ENCODE measurements around the gene RPL10A. TPM values are rescaled to one million over a fixed set of nuclear protein-coding genes. Genes with fewer than 3 reads are reported as not detected.

RPL10A gene
- total RNA-seq: 845 and 1,403 TPM in 2 replicates

DNA sequence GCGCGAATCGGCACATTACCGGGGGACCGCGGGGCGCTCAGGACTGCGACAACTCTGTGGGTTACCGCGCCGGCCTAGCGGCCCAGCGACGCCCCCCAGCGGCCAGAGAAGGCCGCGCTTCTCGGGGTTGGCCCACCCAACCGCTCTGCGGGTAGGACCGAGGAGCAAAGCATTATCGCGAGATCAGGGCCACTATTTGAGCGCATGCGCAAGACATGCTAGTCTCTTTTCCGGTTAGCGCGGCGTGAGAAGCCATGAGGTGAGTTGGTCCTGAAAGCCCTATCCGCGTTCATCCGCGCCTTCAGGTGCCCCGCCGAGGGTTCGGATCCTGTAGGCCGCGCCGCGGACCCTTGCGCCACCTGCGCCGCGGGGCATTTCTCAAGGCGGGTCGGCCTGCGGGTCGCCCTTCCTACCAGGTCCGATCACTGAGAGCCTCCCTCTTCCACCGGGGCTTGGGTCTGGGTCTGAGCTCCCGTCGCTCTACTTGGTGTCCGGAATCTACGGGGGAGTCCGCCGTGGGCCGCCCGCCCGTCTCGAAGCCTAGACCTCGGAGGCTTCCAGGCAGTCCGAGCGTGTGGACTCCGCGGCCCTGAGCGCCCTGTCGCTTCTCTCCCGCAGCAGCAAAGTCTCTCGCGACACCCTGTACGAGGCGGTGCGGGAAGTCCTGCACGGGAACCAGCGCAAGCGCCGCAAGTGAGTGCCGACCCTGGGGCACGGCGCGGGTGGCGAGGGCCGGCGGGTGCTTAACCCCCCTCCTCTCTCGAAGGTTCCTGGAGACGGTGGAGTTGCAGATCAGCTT lies at the start of gene RPL10A:
TSS of gene RPL10A (plus strand) at position 221 of the 799 bp plus-strand sequence. CDS start at position 255, 34 bp downstream.

DNA sequence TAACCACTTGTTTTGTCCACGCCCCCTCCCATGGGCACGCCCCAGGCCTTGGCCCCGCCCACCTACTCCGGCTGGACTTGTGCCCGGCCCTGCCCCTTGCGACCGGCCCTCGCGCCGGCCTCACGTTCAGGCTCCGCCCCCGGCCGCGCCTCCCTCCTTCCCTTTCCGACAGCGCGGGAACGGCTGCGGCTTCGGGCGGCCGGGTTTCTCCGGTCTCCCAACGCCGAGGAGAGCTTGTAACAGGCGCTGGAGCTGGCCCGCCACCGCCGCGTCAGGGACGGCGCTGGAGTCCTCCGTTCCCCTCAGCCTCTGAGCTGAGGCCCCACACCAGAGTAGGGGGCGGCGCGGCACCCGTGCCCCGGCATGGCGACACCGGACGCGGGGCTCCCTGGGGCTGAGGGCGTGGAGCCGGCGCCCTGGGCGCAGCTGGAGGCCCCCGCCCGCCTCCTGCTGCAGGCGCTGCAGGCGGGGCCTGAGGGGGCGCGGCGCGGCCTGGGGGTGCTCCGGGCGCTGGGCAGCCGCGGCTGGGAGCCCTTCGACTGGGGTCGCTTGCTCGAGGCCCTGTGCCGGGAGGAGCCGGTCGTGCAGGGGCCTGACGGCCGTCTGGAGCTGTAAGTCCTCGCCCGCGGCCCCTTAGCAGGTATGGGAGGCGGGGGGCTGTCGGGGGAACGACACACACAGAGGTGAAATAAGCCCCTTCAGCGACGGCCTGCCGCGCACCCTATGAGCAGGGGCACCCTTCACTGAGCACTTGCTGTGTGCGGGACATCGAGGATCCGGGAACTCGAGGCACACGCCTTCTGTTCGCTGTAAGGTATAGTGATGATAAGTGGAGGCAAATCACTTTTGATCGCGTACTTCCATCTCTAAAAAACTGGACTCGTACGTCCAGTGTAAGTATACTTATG lies 15.8 kb upstream of the RPL10A start, which contains the start of gene FANCE:
TSS of gene FANCE (plus strand) at position 156 of the 908 bp plus-strand sequence. CDS start at position 364, 208 bp downstream.

DNA sequence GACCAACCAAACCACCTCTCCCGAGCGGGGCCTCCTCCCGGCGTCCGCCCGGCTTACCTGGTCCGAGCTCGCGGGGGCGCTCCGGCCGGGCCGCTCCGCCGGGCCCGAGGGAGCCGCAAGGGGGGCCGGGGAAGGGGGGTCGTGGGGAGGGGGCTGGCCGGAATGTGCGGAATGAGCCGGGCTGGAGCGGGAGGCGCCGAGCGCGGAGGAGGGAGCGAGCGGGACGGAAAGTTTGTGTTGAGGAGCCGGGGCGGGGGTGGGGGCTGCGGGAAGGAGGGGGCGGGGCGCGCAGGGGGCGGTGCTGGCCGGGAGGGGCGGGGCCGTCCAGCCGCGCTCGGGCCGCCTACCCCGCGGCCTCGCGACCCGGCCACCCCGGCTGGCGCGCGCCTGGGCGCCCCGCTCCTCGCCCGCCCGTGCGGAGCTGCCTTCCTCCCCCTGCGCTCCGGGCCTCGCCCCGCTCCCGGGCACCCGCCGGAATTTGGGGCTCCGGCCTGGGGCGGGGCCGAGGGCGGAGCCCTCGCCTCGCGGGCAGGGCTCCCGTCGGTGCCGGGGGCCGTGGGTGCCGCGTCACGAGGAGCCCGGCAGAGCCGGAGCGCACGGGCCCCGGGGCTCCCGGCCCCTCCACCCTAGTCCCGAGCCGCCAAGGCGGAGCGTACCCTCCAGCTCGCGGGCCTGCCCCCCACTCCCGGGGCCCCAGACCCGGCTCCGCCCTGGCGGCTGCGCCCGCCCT lies 28.8 kb downstream of the RPL10A start, which contains the start of gene TEAD3:
TSS of gene TEAD3 (minus strand) at position 239 of the 730 bp plus-strand sequence.

DNA sequence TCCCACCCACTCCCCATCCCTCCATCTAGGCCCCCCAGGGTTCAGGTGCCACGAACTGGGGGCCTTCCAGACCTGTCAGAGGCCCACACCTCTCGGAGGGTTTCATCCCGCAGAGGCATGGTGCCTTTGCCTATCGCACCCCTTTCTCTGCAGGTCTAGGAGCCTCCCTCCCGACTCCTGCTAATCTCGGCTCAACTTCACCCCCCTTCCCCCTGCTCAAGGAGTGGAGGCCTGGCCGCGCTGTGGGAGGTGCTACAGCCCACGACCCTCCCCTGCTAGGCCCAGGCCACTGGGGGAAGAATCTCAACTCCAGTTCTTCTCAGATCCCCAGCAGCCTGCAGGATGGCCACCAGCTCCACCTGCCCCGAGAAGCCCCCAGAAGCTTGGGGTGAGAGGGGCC lies 44.5 kb downstream of the RPL10A start, which contains the start of gene TULP1:
TSS of gene TULP1 (minus strand) at position 157 of the 400 bp plus-strand sequence. CDS start at position 119, 38 bp downstream.

Small RNA genes lying within 50 kb of the gene (small RNA-seq; reads per million reads assigned to genes)
- gene MIR7111 (ENCODE audit: low replicate concordance): 0.26 reads per million

Other genes with a start within 250 kb of the RPL10A start
- 20.9 and 27.6 TPM in 2 replicates for gene ZNF76, start 208.7 kb upstream of the RPL10A start, total RNA-seq
- 0.22 and 0.57 TPM in 2 replicates for gene DEF6, start 170.6 kb upstream of the RPL10A start, total RNA-seq
- gene PPARD, start 125.8 kb upstream of the RPL10A start, total RNA-seq: 8.3 and 11.6 TPM in 2 replicates
- 7.7 and 12.3 TPM in 2 replicates for gene FANCE, start 16.1 kb upstream of the RPL10A start, total RNA-seq
- gene TEAD3, start 28.7 kb downstream of the RPL10A start, total RNA-seq: 18.2 and 26.9 TPM in 2 replicates
- not detected in 2 replicates for gene TULP1, start 44.5 kb downstream of the RPL10A start, total RNA-seq
- gene FKBP5, start 220.5 kb downstream of the RPL10A start, total RNA-seq: 1.3 and 8.0 TPM in 2 replicates

Data from placental pericyte (primary cell).